Measurements from ENCODE around the gene MEPCE. TPM values are rescaled to one million over a fixed set of nuclear protein-coding genes. Genes with fewer than 3 reads are reported as not detected.

The MEPCE gene
- polyA plus RNA-seq, 1 experiment, result 19.1 TPM

GRCh38 chr7:100457033-100457432 is 27.4 kb downstream of the MEPCE start:
- no peak for DNase-seq (ENCODE audit: low read depth)
- H3K36me3 ChIP-seq (ENCODE audit: control insufficient read depth, insufficient read depth, low read length), result peaks cover 5% of the 10 kb centered on the region
- ChIA-PET CTCF (interaction anchor here (1.3 to 5.9 kb wide), 2 partner anchors 9 to 13 kb away, joined by 4 to 34 read pairs; no protein-coding TSS in a partner anchor), POLR2A (no interaction called here)
- H3K4me3 ChIP-seq (ENCODE audit: low read depth, low read length), result no peak overlapping the region
- H3K27me3 ChIP-seq (ENCODE audit: control insufficient read depth, insufficient read depth, low read length), result no peaks in the 10 kb centered on the region
- no peak for TF ChIP-seq CTCF (IDR thresholded peaks at IDR 0.05; ENCODE audit: insufficient read depth, low read depth, low read length)

- Histone ChIP-seq H3K27me3 (ENCODE audit: control insufficient read depth, insufficient read depth, low read length) (no peaks in the 10 kb centered on the region), H3K36me3 (ENCODE audit: control insufficient read depth, insufficient read depth, low read length) (peaks cover 16% of the 10 kb centered on the region), H3K4me3 (ENCODE audit: low read depth, low read length) (no peak within 1 kb of the TSS)
- no peak for DNase-seq (ENCODE audit: low read depth)
- TF ChIP-seq CTCF (IDR thresholded peaks at IDR 0.05; ENCODE audit: insufficient read depth, low read depth, low read length), result no peak
- POLR2A ChIA-PET, result no interaction called here
- CTCF ChIA-PET, result interaction anchor here (1.5 to 3.5 kb wide), 5 partner anchors 13 to 100 kb away, joined by 4 to 40 read pairs (median 11); no protein-coding TSS in a partner anchor
Observed at GRCh38 chr7:100464210-100464660, 34.6 kb downstream of the MEPCE start, which contains the start of gene SPACDR. TSS of gene SPACDR (minus strand) at chr7:100464260. CDS start at chr7:100464025, 235 bp downstream.

- Histone ChIP-seq H3K27me3 (ENCODE audit: control insufficient read depth, insufficient read depth, low read length) (no peaks in the 10 kb centered on the region), H3K4me3 (ENCODE audit: low read depth, low read length) (no peak overlapping the region), H3K36me3 (ENCODE audit: control insufficient read depth, insufficient read depth, low read length) (peaks cover 16% of the 10 kb centered on the region)
- CTCF ChIA-PET, result interaction anchor here (1.2 to 3.5 kb wide), 9 partner anchors 10 to 168 kb away, joined by 3 to 40 read pairs (median 4); partner anchors contain the start of genes MOSPD3 and TSC22D4
- DNase-seq (ENCODE audit: low read depth), result no peak
- TF ChIP-seq CTCF (IDR thresholded peaks at IDR 0.05; ENCODE audit: insufficient read depth, low read depth, low read length), result no peak
- POLR2A ChIA-PET, result no interaction called here
Observed at GRCh38 chr7:100464791-100465190, 35.2 kb downstream of the MEPCE start.

GRCh38 chr7:100465299-100465698 is 35.7 kb downstream of the MEPCE start:
- Histone ChIP-seq H3K36me3 (ENCODE audit: control insufficient read depth, insufficient read depth, low read length) (peaks cover 16% of the 10 kb centered on the region), H3K27me3 (ENCODE audit: control insufficient read depth, insufficient read depth, low read length) (no peaks in the 10 kb centered on the region), H3K4me3 (ENCODE audit: low read depth, low read length) (no peak overlapping the region)
- no peak for TF ChIP-seq CTCF (IDR thresholded peaks at IDR 0.05; ENCODE audit: insufficient read depth, low read depth, low read length)
- ChIA-PET POLR2A (no interaction called here), CTCF (interaction anchor here (1.0 to 3.5 kb wide), 15 partner anchors 8 to 369 kb away, joined by 3 to 40 read pairs (median 4); partner anchors contain the start of genes MOSPD3, POP7 and TSC22D4)
- no peak for DNase-seq (ENCODE audit: low read depth)

GRCh38 chr7:100465702-100466311 is 36.2 kb downstream of the MEPCE start:
- ChIA-PET POLR2A (interaction anchor here (0.7 kb wide), 1 partner anchor 38 kb away, joined by 9 read pairs; the partner anchor contains the start of gene ZCWPW1), CTCF (interaction anchor here (1.0 to 3.5 kb wide), 15 partner anchors 9 to 368 kb away, joined by 3 to 40 read pairs (median 4); partner anchors contain the start of genes MOSPD3, POP7 and TSC22D4)
- peak; percentile 82 for TF ChIP-seq CTCF (IDR thresholded peaks at IDR 0.05; ENCODE audit: insufficient read depth, low read depth, low read length)
- H3K36me3 ChIP-seq (ENCODE audit: control insufficient read depth, insufficient read depth, low read length), result peaks cover 16% of the 10 kb centered on the region
- no peak overlapping the region for H3K4me3 ChIP-seq (ENCODE audit: low read depth, low read length)
- H3K27me3 ChIP-seq (ENCODE audit: control insufficient read depth, insufficient read depth, low read length), result no peaks in the 10 kb centered on the region
- DNase-seq (ENCODE audit: low read depth), result no peak

Measured in BJ (cell line).